BJ (cell line): ENCODE results near the gene PTBP3. TPM values are rescaled to one million over a fixed set of nuclear protein-coding genes. Genes with fewer than 3 reads are reported as not detected.
A peak's percentile ranks its signal among the peaks of the same experiment; 100 is the strongest.

Experiments
- CTCF ChIA-PET: fragments of 350-600 bp; formaldehyde crosslinking; extraction: SDS; loops from one replicate; lab custom pipeline; 2021; ENCODE audit warnings: antibody characterized with exemption, inconsistent platforms; lab: Yijun Ruan, JAX
- POLR2A ChIA-PET: fragments of 300-600 bp; sonication (Branson Sonifier 250); formaldehyde crosslinking; extraction: SDS; loops from one replicate; lab custom pipeline; 2021; ENCODE audit warnings: antibody characterized with exemption; lab: Charles Lee
- DNase-seq: peaks from one replicate; pipeline ENCODE4 v3.0.0-alpha.2; 2011; ENCODE audit warnings: low read depth
- H3K27me3 ChIP-seq: 2 replicates; pipeline ENCODE4 v1.6.0; 2011; ENCODE audit warnings: low read length; ENCODE audit not compliant: control insufficient read depth, insufficient read depth
- H3K36me3 ChIP-seq: 2 replicates; pipeline ENCODE4 v1.5.1; 2011; ENCODE audit warnings: low read length; ENCODE audit not compliant: control insufficient read depth, insufficient read depth
- H3K4me3 ChIP-seq: 2 replicates; pipeline ENCODE4 v1.5.1; 2011; ENCODE audit warnings: low read depth, mild to moderate bottlenecking, control low read depth, low read length
- polyA plus RNA-seq: library from polyadenylated mRNA; depleted of rRNA; stranded (reverse); fragments of >200 nt; gene quantifications from 2 replicates; pipeline ENCODE4 v1.2.3, GENCODE V29; 2011
- TF ChIP-seq, protein P1 (sequence below): IDR thresholded peaks from 2 replicates; pipeline ENCODE4 v1.5.1; 2011; ENCODE audit warnings: low read depth, mild to moderate bottlenecking, control low read depth, inconsistent platforms, low read length, moderate library complexity; ENCODE audit not compliant: insufficient read depth

Gene PTBP3
- polyA plus RNA-seq, 1 experiment = 44.4 TPM

DNA sequence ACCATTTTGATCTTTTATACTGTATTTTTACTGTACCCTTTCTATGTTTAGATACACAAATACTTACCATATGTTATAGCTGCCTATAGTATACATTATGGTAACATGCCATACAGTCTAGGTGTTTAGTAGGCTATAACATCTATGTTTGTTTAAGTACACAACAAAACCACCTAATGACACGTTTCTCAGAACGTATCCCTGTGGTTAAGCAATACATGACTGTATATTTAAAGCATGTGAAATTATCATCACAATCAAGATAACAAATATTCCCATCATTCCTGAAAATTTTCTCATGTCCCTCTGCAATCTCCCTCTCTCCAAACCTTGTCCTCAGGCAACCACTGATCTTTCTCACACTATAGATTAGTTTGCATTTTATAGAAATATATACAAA, 91.9 kb downstream of the PTBP3 start:
- H3K27me3 ChIP-seq = no peaks in the 10 kb centered on the region
- H3K4me3 ChIP-seq = no peak overlapping the region
- CTCF ChIA-PET = no interaction called here
- TF ChIP-seq, protein P1, sequence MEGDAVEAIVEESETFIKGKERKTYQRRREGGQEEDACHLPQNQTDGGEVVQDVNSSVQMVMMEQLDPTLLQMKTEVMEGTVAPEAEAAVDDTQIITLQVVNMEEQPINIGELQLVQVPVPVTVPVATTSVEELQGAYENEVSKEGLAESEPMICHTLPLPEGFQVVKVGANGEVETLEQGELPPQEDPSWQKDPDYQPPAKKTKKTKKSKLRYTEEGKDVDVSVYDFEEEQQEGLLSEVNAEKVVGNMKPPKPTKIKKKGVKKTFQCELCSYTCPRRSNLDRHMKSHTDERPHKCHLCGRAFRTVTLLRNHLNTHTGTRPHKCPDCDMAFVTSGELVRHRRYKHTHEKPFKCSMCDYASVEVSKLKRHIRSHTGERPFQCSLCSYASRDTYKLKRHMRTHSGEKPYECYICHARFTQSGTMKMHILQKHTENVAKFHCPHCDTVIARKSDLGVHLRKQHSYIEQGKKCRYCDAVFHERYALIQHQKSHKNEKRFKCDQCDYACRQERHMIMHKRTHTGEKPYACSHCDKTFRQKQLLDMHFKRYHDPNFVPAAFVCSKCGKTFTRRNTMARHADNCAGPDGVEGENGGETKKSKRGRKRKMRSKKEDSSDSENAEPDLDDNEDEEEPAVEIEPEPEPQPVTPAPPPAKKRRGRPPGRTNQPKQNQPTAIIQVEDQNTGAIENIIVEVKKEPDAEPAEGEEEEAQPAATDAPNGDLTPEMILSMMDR = no peak
- H3K36me3 ChIP-seq = no peaks in the 10 kb centered on the region
- POLR2A ChIA-PET = no interaction called here
- no peak for DNase-seq

DNA sequence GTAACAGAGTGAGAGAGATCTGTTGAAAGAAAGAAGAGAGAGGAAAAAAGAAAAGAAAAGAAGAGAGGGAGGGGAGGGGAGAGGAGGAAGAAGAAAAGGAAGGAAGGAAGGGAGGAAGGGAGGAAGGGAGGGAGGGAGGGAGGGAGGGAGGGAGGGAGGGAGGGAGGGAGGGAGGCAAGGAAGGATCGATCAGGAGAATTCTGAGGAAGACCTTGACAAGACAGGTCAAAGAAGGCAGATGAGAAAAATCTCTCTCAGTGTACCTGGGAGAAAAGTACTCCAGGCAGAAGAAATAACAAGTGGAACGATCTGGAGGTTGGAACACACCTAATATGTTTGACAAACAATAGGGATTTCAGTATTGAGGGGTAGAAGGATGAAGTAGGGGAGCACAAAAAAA, 93.7 kb downstream of the PTBP3 start:
- Histone ChIP-seq H3K36me3 (no peaks in the 10 kb centered on the region), H3K4me3 (no peak overlapping the region), H3K27me3 (no peaks in the 10 kb centered on the region)
- ChIA-PET POLR2A (no interaction called here), CTCF (interaction anchor here (0.7 kb wide), 1 partner anchor 138 kb away, joined by 3 read pairs; no protein-coding TSS in a partner anchor)
- TF ChIP-seq, protein P1 = no peak
- DNase-seq = no peak

DNA sequence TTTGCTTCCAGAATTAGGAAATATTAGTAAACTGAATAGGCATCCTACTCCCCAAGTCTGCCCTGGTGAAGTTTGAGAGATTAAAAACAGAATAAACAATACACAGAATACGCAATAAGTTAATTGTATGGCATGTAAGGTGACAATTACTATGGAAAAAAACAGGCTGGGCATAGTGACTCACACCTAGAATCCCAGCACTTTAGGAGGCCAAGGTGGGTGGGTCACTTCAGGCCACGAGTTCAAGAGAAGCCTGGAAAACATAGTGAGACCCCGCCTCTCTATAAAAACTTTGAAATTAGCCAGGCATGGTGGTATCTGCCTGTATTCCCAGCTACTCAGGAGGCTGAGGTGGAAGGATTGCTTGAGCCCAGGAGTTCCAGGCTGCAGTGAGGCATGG, 94.1 kb downstream of the PTBP3 start:
- CTCF ChIA-PET = interaction anchor here (0.7 kb wide), 1 partner anchor 137 kb away, joined by 3 read pairs; no protein-coding TSS in a partner anchor
- POLR2A ChIA-PET = no interaction called here

DNA sequence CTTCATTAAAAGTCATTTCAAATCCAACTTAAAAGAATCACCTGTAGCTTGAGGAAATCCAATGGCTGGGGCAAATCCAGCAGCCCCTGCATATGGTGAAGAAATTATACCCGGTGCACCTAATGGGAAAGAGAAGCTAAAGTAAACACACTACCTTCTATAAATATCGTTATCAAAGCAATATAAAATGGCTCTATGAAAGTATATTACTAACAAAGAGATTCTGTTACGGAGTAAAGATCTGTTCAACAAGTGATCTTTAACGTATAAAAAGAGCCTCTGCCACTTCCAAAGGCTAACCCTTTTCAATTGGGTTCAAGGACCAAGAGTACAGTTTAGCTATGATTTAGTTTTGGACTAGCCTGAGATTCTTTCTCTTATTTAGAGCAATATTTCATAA, 98.6 kb downstream of the PTBP3 start:
- CTCF ChIA-PET = interaction anchor here (0.6 kb wide), 1 partner anchor 154 kb away, joined by 3 read pairs; no protein-coding TSS in a partner anchor
- POLR2A ChIA-PET = no interaction called here
- no peak for DNase-seq
- Histone ChIP-seq H3K4me3 (no peak overlapping the region), H3K27me3 (no peaks in the 10 kb centered on the region), H3K36me3 (no peaks in the 10 kb centered on the region)
- TF ChIP-seq, protein P1 = no peak

More for the DNA sequence above, 94.1 kb downstream of the PTBP3 start:
- no peak for DNase-seq
- no peak overlapping the region for H3K4me3 ChIP-seq
- H3K36me3 ChIP-seq = no peaks in the 10 kb centered on the region
- no peaks in the 10 kb centered on the region for H3K27me3 ChIP-seq
- TF ChIP-seq, protein P1 = no peak

DNA sequence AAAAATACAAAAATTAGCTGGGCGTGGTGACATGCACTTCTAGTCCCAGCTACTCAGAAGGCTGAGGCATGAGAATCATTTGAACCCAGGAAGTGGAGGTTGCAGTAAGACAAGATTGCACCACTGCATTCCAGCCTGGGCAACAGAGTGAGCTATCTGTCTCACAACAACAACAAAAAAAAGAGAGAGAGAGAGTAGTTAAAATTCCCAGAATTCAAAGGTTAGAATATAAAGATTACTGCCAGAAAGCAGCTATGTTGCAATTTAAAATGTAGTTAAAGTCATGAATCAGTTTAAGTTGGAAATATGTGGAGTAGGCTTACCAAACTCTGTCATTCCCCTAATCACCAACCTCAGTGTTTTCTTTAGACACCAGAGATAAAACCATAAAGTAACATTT, 99.7 kb downstream of the PTBP3 start:
- Histone ChIP-seq H3K27me3 (no peaks in the 10 kb centered on the region), H3K36me3 (no peaks in the 10 kb centered on the region), H3K4me3 (no peak overlapping the region)
- ChIA-PET CTCF (interaction anchor here (1.1 kb wide), 1 partner anchor 136 kb away, joined by 3 read pairs; no protein-coding TSS in a partner anchor), POLR2A (interaction anchor here (0.6 kb wide), 1 partner anchor 59 kb away, joined by 3 read pairs; no protein-coding TSS in a partner anchor)
- TF ChIP-seq, protein P1 = no peak
- peak; percentile 79 for DNase-seq
